GM12874 (cell line): Measurements from ENCODE around the gene PDZK1IP1.

Experiments
- TF ChIP-seq, protein P1 (sequence below): IDR thresholded peaks from 2 replicates; pipeline ENCODE4 v1.5.1; 2011; ENCODE audit warnings: low read depth, mild to moderate bottlenecking, control low read depth, low read length, moderate library complexity; ENCODE audit not compliant: insufficient read depth

PDZK1IP1 gene

GRCh38 chr1:47184822-47185677 lies 4.8 kb downstream of the PDZK1IP1 start:
- TF ChIP-seq, protein P1, sequence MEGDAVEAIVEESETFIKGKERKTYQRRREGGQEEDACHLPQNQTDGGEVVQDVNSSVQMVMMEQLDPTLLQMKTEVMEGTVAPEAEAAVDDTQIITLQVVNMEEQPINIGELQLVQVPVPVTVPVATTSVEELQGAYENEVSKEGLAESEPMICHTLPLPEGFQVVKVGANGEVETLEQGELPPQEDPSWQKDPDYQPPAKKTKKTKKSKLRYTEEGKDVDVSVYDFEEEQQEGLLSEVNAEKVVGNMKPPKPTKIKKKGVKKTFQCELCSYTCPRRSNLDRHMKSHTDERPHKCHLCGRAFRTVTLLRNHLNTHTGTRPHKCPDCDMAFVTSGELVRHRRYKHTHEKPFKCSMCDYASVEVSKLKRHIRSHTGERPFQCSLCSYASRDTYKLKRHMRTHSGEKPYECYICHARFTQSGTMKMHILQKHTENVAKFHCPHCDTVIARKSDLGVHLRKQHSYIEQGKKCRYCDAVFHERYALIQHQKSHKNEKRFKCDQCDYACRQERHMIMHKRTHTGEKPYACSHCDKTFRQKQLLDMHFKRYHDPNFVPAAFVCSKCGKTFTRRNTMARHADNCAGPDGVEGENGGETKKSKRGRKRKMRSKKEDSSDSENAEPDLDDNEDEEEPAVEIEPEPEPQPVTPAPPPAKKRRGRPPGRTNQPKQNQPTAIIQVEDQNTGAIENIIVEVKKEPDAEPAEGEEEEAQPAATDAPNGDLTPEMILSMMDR: no peak

DNA sequence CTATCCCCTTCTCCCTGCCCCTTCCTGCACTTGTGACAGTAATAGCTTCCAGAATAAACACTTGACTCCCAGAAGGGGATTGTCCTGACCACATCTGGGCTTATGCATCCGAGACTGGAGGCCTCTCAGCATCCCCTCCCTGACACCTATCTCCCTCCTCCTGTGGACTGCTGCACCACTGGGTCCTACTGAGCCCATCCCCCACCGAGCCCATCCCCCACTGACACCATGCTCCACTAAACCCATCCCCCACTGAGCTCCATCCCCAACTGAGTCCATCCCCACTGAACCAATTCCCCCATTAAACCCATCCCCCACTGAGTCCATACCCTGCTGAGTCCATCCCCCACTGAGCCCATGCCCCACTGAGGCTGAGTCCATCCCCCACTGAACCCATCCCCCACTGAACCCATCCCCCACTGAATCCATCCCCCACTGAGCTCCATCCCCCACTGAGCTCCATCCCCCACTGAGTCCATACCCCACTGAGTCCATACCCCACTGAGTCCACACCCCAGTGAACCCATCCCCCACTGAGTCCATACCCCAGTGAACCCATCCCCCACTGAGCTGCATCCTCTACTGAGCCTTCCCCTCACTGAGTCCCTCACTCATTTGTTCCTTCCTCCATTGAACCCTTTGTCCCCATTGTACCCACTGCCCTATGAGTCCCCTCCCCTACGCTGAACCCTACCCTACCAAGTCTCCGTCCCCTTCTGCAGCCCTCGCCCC lies 5.6 kb downstream of the PDZK1IP1 start:
- TF ChIP-seq, protein P1: no peak

GRCh38 chr1:47183308-47184089 lies 6.3 kb downstream of the PDZK1IP1 start:
- TF ChIP-seq, protein P1: no peak

DNA sequence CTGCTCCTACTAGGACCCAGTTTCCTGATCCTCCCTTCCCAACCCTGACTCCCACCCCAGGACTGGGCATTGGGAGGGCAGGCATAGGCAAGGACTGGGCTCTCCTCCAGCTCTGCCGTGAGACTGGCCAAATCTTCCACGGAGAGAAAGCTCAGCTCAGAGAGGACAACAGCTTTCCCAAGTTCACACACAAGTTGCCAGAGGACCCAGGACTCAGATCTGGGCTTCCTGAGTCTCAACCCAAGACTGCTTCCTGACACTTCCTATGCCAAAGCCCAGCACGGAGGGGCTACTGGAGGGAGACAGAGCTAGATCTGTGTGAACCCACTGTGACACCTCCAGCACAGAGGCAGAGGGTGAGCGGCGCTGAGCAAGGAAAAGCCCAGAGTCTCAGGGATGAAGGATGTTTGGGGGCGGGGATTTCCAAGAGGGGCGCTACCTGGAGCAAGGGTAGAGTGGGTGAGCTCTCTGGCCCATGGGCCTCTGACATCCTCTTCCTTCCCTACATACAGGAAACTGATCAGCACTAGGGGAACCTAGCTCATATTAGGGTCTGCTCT lies 7.1 kb downstream of the PDZK1IP1 start:
- TF ChIP-seq, protein P1: no peak

- TF ChIP-seq, protein P1: no peak
These were observed 7.7 kb downstream of the PDZK1IP1 start for GRCh38 chr1:47181955-47182675.

- TF ChIP-seq, protein P1: no peak
These were observed 8.5 kb downstream of the PDZK1IP1 start for GRCh38 chr1:47181095-47181954.
